NCI-H146 treated with DMSO at 0.1 percent for 48 hours (cell line): ENCODE measurements around the gene POLR2H.

Experiments
- DNase-seq: peaks from one replicate; lab custom pipeline; 2025; ENCODE audit not compliant: unreplicated experiment; lab: John Stamatoyannopoulos, UW

POLR2H gene

GRCh38 chr3:184351511-184352148 lies 9.9 kb upstream of the POLR2H start:
- DNase-seq: no peak

DNA sequence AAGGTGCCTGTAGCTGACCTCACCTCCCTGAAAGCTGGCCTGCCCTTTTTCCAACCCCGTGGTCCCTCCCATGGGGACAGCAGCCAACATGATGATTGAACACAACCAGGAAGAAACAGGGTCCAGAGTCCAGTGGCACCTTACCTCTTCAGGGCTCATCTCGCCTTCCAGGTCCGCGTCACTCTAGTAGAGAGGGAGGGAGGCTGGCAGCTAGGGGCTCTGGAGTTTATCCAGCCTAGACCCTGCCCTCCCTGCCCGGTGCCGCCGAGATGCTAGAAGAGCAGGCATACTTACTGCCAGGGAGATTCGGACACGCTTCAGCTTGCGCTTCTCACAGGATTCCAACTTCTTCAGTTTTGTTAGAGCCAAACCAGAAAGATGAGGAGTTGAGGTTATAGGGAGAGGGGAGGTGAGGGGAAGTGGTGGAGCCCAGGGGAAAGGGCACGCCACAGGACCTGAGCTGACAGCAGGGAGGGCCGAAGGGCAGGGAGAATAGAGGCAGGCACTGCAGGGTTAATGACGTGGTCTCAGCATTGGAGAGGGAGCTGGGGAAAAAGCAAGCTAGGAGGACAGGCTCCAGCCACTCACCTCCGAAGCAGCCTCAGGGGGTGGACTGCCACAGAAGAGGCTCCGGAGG lies 9.2 kb upstream of the POLR2H start:
- no peak for DNase-seq

GRCh38 chr3:184352897-184353545 lies 8.5 kb upstream of the POLR2H start:
- no peak for DNase-seq

DNA sequence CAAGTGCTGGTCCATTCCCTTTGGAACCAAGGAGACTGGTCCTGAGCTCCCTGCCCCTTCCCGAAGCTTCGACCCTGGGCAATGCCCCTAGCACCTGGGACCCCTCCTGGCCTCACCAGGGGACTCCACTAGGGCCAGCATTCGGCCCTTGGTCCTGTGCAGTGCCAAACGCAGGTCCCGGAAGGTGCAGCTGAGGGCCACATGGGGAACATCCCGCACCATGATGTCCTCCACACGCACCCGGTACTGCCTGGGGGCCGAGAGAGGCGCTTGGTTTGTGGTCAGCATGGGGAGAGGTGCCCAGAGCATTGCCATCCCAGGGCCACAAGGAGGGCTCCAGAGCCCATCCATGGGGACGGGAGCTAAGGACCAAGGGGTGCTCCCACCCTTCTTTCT lies 8.0 kb upstream of the POLR2H start:
- no peak for DNase-seq

DNA sequence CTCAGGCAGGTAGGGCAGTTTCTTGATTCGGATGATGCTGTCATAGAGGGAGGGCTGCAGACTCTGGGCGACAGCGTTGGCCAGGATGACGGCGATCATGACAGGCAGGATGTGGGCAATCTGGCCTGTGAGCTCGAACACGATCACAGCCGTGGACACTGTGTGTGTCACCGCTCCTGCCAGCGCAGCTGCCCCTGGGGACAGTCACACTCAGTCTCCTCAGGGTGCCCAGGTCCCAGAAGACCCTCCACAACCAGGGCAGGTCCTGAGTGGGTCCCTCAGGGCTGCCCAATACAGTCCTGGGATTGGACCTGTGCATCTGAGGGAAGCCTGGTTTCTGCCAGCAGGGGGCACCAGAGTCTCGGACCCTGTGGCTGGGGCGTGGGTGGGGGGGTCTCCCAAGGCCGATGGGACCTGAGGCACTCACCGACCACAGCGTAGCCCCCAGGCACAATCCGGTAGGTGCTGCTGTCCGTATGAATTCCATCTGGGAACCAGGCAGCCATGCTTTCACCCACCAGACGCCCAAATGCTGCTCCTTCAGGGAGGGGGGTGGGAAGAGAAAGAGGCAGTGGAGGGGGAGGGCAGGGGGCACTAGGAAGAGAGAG lies 7.3 kb upstream of the POLR2H start:
- DNase-seq: no peak

- DNase-seq: no peak
Measured at GRCh38 chr3:184354754-184355153, 6.8 kb upstream of the POLR2H start.

GRCh38 chr3:184355261-184356040 lies 6.1 kb upstream of the POLR2H start:
- no peak for DNase-seq

DNA sequence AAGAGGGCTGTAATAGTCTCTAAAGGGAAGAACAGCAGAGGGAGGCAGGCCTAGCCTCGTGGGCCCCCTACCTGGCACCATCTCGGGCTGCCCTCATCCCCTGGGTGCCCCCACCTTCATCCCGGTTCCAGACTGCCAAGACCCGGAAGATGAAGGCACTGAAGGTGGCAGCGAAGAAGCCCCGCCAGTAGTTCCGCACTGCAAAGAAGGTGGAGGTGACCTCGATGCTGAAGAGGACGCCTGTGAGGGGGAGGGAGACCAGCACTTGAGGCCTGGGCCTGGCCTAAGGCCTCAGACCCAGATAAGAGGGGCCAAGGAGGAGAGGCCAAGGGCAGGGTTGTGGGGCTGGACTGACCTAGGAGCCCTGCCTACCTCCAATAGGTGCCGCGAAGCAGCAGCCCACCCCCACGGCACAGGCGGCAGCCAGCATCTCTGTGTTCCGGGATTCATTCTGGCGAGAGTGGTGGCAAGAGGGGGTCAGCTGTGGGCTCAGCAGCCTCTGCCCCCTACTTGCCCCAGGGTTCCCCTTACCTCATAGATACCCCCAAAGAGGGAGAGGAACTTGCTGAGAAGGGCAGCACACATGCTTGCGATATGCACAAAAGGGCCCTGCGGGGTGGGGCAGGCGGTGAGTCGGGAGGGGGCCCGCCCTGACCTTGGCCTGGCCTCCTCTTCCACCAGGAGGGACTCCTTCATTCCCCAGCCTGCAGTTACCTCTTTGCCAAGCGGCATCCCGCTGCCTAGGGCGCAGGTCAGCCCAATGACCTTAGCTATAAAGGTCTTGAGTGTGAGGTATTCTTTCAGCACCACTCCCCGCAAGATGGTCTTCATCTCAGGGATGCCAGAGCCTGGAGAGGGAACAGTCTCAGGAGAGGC lies 4.0 kb upstream of the POLR2H start:
- no peak for DNase-seq

DNA sequence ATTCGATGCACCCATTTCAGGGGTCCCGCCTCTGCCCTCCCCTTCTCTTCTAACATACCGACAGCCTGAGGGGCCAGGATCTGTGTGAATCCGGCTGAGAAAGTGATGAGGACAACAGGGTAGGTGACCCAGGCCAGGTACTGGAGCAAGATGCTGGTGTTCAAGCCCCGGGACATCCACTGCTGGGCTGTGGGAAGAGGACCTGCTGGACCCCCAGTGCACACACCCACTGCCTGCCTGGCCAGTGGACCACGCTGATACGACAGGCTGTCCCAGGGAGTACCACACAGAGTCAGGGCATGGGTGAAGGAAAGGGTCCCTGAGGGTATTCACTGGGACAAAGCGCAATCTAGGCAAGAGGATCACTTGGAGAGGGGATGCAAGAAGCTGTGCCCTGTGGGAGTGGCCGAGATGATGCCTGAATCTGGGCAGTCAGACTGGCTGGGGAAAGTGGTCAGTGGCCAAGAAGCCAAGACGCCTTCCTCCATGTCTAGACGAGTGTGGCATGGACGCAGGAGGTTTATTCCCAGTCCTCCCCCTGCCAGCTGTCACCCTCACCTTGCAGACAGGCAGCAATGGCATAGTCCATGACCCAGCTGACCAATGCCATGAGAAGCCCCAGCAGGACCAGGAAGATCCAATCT lies 3.3 kb upstream of the POLR2H start:
- DNase-seq: no peak

- no peak for DNase-seq
Measured at GRCh38 chr3:184358921-184359350, 2.6 kb upstream of the POLR2H start.

DNA sequence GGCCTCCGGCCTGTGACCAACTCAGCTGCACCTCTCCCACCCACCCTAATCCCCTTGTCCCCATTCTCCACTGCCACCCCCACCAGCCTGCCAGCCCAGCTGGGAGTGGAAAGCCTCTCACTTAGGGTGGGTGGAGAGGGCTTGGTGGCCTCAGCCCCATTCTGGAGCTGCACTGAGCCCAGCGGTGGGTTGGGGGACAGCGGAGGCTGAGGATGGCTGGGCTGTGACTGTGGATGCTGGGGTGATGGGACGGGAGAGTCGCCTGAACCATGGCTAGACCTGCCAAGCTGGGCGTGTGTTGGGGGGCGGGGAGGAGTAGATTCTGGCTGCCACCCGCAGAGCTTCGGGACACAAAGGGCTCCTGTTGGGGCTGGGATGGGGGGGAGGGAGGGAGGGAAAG lies 1.9 kb upstream of the POLR2H start:
- DNase-seq: no peak

GRCh38 chr3:184360070-184360928 lies 1.2 kb upstream of the POLR2H start:
- no peak for DNase-seq

DNA sequence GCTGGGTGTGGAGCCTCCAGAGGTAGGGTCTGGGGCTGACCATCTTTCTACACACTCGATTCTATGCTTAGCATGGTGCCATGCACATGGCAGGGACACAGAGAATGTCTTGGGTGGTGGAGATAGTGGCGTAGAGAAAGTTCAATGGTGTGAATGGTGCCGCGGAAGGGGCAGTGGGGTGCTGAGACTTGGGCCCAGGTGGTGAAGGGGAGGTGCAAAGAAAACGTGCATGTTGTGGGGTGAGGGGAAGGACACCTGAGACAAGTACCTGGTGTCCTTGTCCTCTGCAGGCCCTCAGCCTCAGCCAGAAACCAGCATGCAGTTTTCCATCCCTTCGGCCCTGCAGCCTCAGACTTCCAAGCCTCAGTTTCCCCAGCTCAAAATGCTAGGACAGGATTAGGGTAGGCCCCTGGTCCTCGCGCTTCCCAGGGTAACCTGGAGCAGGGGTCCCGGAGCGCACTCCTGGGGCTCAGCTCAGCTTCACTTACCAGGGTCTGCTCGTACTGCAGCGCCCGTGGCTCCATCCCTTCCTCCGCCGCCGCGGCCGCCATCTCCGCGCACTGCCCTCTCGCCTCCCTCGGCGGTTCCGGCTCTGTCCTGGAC lies 480 bp upstream of the POLR2H start:
- no peak for DNase-seq

GRCh38 chr3:184361932-184362667 lies 590 bp downstream of the POLR2H start:
- peak; percentile 91 for DNase-seq

DNA sequence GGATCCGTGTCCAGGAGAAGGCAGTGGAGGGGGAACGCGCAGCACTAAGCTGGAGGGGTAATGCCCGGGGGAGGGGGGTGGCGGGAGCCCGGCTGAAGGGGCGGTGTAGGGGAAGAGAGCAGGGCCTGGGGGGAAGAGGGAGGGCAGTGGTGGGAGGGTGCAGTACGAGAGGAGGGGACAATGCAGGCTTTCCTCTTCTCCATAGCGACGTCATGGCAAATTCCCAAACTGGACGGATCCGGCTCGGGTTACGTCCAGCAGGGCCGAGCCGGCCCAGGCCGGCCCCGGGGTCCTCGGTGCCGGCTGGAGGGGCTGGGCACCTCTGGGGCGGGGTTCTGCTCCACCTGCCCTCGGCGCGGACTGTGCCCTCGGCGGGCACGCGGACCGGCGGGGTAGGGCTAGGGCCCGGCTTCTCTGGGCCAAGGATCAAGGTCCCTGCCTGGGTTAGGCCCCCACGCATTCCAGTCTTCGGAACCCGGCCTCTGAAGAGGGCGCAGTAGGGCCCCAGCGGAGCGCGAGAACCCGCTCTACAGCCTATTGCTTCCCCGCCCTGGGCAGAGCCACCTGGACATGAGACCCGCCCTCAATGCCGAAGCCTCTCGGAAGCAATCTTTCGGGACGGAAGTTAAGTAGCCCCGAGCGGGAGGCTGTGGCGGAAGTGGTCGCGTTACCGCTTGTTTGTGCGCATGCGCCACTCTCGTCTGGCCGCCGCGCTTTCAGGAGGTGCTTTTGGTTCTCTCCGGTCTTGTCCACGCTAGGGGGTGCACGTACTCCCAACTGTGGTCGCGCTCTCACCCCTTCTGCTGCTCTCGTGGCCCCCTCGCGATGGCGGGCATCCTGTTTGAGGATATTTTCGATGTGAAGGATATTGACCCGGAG lies 1.4 kb downstream of the POLR2H start:
- peak; percentile 99 for DNase-seq

DNA sequence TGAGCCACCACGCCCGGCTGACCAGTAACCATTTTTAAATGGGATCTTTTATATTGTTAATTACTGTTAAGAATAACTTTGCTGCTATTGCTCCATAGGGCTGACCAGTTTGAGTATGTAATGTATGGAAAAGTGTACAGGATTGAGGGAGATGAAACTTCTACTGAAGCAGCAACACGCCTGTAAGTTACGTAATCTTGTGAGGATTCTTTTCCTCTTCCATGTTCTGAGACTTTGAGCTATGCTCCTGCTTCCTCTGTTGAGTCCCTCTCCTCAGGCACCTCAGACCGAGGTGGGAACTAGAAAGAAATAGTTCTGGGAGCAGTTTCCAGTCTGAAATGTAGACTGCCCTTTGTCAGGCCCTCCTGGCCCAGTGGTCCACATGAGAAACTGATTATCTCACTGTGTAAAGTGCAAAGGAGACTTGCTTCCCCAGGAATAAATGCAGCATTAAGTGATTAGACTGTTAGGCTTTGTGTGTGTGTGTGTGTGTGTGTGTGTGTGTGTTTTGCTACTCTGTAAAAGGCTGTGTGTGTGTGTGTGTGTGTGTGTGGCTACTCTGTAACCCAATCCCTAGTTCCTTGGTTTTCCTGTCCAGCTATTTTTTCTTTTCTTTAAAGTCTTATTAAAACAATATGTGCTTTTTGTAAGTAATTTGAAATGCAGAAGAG lies 5.2 kb downstream of the POLR2H start:
- no peak for DNase-seq
